HG03558 (cell line): Measurements from ENCODE around the gene TRIM2.

Source experiments
- ATAC-seq: cut with Tn5 transposase; IDR thresholded peaks from one replicate; pipeline ENCODE4 v1.9.1; 2021; ENCODE audit warnings: moderate number of reproducible peaks; ENCODE audit not compliant: unreplicated experiment; ENCODE audit errors: extremely low read depth

Gene TRIM2

DNA sequence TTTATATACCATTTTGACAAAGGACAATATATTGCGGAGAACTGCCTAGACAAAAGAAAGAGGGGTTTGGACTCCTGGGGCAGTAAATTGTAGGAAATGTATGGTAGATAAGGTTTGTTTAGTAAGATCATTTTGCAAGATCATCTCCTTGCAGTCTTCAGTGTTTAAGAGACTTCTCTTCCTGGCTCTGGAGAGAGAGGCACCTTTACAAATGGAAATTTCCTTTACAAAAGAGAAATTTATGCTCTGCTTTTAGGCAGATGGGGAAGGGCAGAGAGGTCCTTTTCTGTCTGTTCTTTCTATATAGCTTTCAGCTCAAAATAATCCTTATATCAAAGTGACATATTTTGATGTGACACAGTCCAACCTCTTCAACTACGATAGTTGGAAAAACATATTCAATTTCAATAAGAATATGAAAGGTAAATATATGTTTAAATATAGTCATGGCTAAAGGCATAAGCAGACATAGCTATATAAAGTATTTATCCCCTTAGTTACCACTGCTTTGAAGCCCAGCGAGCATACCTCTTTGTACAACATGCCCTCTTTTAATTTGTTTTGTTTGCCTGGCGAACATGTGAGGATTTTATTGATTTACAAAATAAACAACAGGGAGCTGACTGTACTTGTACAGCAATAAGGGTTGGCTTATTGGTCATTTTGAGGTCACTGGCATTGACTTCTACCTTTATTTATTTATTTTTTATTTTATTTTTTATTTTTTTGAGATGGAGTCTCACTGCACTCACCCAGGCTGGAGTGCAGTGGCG is 65.2 kb downstream of the TRIM2 start:
- ATAC-seq = no peak

DNA sequence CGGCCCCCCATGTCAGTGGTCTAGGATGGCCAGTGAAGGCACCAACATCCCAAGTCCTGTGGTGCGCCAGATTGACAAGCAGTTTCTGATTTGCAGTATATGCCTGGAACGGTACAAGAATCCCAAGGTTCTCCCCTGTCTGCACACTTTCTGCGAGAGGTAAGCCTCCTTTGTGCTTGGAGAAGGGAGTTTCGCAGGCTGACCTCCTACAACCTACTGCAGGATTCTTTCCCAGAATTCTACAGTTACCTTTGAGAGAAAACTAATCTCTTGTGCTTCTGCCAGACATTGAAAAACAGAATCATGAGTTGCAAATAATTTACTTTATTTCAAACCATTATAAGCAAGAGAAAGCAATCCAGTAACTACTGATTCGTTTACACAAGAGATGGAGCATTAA is 66.1 kb downstream of the TRIM2 start:
- ATAC-seq = no peak

DNA sequence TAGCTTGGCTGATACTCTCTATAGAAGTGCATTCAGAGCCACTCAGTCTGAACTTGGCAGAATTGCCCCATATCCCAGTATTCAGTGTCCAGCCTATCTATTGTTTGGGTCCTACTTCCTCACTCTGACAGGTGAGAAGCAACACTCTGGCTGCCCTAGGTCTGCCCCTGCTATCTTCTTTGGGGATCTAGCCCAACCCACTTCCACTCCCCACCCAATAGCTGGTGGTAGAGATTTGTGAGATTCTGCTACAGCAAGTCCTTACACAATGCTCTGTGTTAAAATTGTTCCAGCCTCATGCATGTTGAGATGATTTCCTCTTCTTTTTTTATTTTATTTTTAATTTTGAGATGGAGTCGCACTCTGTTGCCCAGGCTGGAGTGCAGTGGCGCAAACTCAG is 67.6 kb downstream of the TRIM2 start:
- no peak for ATAC-seq

DNA sequence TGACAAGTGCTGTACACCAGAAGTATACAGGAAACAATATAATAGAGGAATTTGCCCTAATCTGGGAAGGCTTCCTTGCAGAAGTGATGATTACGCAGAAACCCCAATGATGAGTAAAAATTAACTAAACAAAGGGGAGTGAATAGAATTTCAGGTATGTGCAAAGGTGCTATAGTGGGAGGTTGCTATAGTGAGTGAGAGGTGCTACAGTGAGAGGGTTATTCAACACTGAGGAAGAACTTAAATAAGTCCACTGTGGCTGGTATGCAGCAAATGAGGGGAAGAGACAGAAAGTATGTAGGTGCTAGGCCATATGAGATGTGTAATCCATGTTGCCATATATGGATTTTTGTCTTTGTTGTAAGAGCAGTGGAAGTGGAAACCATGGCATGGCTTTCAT is 69.5 kb downstream of the TRIM2 start:
- no peak for ATAC-seq

DNA sequence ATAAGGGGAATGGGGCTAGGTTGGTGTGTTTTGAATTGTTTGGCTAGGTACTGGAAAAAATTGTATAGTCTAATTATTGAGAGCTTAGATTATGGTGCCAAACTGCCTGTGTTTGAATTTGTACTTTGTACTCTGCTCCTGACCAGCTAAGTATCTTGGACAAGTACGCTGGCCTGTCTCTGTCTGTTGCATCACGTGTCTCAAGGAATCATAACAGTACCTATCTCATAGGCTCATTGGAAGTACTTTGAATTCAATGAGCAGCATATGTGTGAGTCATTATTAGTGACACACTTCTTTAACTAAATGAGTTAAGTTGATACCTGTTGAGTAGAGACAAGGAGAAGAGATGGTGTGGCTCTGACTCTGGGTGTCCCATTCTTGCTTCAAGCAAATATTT is 70.7 kb downstream of the TRIM2 start:
- no peak for ATAC-seq

DNA sequence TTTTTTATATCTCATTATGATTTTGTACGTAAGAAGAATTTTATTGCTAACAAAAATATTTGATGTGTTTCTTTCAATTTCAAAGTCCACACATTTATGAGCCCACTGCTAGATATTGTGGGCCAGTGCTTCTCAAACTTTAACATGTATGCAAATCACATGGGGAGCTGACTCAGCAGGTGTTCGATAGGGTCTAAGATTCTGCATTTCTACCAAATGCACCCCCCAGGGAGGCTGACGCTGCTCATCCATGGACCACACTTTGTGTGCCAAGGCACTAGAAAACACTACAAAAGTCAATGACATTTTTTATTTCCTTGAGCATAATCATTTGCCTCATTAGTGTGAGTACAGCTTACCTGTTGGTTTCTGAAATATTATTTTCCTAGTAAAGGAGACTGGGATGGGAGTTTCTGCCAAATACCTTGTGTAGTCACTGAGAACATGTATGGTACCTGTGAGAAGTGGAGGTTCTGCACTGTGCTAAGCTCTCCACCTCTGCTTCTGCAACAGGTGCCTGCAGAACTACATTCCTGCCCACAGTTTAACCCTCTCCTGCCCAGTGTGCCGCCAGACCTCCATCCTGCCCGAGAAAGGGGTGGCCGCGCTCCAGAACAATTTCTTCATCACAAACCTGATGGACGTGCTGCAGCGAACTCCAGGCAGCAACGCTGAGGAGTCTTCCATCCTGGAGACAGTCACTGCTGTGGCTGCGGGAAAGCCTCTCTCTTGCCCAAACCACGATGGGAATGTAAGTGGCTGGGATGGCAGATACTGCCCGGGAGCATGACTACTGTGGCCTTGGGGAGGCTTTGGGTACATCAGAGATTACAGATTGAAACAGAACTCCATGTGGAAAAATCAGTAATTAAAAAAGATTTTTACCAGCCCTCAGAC is 71.4 kb downstream of the TRIM2 start:
- ATAC-seq = no peak

DNA sequence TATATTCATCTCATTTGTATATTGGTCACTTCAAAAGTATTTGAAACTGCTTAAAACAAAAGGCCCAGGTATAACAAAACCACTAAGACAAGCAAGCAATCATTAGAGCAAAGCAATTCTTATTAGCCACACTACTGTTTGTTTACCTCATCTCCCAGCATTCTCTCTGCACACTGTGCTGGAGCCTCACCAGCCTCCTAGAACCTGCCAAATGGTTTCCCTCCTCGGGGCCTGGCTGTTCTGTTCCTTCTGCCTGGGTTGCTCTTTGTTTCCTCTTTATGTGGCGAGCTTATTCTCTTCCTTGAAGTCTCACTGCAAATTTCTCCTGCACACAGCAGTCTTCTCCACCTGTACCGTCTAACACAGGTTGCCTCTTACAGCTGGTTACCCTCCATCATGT is 72.7 kb downstream of the TRIM2 start:
- no peak for ATAC-seq

DNA sequence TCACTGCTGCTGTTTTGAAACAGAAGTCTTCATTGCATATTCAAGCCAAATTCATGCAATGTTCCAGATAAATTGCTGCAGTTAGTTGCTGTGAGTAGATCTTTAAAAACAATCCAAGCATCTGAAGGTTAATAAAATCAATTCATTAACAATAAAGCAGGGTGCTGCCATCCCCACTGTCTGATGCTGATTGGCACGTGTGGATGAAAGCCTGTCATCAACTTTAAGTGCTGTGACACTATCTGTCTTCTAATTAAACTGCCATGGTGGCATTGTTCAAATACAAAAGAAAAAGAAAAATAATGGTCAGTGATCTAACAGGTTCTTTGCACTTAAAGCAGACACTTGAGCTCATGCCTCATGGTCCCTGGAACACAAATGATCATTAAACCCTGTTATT is 77.2 kb downstream of the TRIM2 start:
- ATAC-seq = no peak

DNA sequence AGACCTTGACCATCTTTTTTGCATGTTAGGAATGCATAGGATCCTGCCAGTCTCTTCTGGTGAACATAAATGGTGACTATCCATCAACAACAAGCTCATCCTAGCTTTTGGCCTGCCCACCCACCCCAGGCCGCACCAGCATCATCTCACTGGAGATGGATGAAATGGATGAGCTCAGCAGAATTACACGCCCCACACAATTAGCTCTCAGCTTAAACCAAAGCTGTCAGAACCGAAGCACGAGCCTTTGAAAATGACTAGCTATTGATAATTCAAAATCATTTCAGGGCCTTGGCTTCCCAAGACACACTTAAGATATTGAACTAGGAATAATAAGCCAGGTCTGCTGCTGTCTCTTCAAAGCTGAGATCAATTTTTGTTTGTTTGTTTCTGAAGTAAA is 77.8 kb downstream of the TRIM2 start:
- ATAC-seq = no peak

DNA sequence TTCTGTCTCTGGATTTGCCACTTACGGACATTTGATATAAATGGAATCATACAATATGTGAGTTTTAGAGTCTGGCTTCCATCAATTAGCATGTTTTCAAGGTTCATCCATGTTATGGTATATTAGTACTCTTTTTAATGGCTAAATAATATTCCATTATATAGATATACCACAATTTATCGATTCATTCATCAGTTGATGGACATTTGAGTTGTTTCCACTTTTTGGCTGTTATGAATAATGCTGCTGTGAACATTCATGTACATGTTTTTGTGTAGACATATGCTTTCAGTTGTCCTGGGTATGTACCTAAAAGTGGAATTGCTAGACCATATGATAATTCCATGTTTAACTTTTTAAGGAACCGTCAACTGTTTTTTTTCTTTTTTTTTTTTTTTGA is 79.0 kb downstream of the TRIM2 start:
- no peak for ATAC-seq

DNA sequence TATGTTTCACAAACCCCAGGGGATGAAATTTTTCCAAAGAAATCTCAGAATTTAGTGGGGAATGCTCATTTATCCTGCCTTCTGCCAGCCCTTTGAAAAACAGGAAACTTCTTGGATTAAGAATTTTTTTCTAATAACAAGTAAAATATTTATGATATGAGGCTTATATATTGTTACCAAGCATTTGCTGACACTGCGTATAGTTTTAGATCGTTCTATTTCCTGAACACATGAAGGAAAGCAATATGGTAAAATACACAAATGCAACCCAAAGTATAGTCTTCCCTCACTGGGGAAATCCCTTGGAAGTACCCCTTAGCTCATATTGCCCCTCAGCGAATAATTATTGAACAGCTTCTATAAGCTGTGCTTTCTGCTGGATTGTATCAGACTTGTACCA is 85.9 kb downstream of the TRIM2 start:
- ATAC-seq = no peak

DNA sequence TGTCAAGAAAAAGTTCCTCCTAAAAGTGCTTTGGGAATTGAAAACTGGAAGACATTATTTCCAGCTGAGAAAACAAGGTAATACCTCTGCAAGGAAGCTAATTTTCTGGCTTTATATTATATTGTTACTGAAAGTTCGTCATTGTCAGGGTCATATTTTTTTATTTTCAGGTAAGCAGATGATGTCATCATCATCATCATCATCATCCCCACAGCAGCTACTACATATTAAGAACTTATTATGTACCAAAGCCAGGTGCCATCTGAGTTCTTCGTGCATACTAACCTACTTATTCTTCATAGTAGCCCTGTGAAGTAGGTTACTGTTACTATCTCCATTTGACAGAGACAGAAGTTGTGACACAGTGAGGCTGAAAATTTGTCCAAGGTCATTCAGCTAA is 87.3 kb downstream of the TRIM2 start:
- no peak for ATAC-seq

DNA sequence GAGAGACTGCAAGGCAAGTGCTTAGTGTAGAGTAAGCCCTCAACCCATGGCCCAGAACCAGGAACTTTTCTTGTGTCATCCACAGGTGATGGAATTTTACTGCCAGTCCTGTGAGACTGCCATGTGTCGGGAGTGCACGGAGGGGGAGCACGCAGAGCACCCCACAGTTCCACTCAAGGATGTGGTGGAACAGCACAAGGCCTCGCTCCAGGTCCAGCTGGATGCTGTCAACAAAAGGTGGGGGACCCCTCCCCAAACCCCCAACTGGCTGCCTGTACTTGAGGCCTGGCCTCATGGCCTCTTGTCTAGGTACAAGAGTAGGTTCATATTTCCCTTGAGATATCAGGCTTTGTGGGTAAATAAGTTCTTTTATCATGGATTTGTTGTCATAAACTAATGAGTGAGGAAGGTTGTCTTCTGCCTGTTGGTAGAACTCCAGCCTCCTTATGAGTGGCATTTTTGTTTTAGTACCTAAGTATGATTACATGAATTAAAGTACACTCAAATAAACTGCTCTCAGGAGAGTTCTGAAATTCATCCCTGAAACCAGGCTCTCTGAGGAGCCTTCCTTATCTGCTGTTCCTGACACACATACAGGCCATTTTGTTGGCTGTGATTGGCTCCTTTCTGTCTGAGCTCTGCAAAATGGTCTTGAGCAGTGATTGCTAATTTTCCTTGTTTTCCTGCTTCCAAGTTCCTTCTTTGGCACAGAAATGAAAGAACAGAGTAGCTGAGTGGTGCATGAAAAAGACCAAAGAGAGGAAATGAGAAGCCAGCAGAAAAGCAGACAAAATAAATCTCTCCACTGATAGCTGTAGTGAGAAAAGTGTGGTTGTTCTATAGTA is 88.9 kb downstream of the TRIM2 start:
- ATAC-seq = no peak

DNA sequence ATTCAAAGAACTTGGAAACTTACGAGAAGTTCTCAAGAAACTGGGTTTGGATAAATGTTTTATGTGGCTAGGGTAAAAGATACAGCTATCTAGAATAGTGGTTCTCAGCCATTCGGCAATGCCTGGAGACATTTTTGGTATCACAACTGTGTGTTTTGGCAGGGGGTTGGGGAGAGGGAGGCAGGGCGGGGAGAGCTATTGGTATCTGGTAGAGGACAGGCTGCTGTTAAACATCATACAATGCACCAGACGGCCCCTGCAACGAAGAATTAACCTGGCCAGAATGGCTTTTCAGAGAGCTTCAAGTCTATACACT is 89.5 kb downstream of the TRIM2 start:
- ATAC-seq = no peak

DNA sequence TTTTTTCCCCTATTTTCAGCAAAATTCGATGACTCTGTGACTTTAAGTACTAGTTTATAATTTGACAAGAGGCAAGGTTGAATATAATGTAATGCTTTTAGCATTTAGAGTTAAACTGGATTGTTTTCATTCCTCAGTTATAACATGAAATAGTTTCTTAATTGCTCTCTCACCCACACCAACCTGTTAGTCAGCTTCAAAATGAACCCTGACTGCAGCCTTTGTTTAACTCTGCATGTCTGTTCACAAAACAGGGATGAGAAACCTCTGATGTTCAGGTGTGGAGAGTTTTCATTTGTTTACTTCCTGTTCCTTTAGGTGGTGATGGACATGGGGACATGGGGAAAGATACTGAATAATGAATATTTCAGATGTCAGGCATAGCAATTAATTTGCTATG is 90.4 kb downstream of the TRIM2 start:
- no peak for ATAC-seq

DNA sequence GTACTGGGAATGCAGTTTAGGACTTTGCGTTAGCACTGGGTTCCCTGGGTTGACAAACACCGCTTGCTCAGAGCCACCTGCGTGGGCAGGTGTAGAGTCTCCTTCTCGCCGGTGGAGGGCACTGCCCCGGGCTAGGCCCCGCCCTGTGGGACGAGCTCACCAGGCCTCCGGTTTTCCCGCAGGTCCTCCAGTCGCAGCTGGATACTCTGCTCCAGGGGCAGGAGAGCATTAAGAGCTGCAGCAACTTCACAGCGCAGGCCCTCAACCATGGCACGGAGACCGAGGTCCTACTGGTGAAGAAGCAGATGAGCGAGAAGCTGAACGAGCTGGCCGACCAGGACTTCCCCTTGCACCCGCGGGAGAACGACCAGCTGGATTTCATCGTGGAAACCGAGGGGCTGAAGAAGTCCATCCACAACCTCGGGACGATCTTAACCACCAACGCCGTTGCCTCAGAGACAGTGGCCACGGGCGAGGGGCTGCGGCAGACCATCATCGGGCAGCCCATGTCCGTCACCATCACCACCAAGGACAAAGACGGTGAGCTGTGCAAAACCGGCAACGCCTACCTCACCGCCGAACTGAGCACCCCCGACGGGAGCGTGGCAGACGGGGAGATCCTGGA is 91.0 kb downstream of the TRIM2 start:
- ATAC-seq = no peak

DNA sequence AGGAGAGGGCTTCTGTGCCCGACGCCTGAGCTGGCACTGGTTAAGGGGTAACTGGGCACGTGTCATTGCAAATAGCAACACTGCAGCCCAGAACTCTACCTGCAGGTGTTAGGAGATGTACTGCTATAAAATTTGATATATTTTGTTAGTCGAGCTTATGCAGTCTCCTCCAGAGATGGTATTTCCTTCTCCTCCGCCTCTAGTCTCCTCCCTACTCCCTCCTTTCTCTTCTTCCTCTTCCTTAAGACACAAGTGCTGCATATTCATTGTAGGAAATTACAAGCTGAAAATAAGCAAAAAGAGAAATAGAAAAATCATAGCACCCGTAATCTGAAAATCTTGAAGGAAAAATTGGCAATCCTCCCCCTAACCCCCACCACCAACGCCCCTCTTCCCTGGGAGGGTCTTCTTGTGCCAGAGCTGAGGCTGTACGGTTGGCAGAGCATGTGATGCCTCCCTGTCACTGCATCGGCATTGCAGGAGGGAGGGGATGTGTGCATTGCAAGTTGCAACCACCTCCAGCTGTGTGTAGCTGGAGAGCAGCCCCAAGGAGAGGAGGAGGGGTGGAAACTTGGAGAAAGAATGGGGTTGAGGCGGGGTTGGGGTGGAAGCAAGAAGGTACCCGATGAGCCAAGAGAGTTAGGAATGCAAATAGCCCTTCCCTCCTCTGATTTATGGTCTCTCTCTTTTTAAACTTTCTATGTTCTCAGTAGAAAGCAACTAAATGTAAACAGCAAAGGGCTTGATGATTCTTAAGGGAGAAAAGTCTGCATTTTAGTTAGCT is 92.0 kb downstream of the TRIM2 start:
- ATAC-seq = no peak

DNA sequence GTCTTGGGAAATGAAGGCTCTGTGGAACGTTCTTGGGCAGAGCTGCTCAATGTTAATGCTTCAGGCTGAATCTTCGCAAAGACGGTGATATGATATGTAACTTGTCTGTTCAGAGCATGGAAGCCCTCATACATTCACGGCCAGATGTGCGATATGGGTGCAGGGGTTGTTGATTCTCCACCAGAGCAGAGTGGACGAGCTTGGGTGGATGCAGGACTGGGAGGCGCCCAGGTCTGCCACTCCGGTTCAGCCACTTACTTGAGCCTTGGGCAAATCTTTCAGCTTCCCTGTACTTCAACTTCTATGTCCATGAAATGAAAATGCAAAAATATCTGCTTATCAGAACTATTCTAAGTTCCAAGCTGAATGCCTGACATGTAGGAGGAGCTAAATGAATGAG is 92.9 kb downstream of the TRIM2 start:
- no peak for ATAC-seq

DNA sequence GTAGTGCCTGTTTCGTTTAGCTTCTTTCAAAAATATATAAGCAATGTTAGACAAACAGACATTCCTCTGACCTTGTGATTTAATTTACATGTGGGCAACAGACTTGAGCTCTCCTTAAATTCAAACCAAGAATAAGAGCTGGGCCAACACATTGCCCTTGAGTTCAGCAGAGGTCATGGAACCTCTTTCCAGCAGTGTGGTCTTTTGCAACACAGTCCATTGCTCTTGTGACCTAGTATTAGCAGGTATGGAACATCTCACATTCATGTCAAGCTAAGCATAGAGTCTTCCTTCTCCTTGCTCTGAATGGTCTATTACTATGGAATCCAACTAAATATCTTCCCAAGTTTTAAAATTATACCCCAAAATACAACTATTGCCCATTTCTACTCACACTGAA is 106.5 kb downstream of the TRIM2 start:
- ATAC-seq = no peak

DNA sequence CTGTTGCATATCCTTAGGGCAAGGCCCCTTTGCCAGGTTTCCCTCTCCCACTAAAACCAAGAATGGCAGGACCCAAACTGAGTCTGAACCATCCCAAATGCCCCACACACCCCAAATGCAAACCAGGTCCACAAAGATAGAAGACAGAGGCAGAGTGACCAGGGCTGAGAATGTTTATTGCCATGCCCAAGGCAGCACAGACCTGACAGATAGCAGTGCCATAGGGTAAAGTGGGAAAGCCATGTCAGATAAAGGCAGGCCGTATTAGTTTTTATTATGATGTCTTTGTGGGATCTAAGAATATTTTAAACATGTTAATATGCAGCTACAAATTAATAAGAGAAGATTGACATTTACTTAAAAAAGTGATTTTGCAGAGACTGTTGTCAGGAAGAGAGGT is 110.7 kb downstream of the TRIM2 start:
- no peak for ATAC-seq
